MCF 10A (cell line): ENCODE data around the gene GDPD3. TPM values are rescaled to one million over a fixed set of nuclear protein-coding genes. Genes with fewer than 3 reads are reported as not detected.

Experiments
- BruUV-seq: library from RNA; stranded (reverse); fragments of 400-500 nt; replicated peaks from 2 replicates; lab custom pipeline; 2021; lab: Mats Ljungman, UMichigan
- CTCF ChIA-PET: fragments of 300-600 bp; sonication (Branson Sonifier 250); formaldehyde crosslinking; extraction: SDS; loops from one replicate; lab custom pipeline; 2021; ENCODE audit warnings: antibody characterized with exemption, inconsistent platforms; lab: Yijun Ruan, JAX
- POLR2A ChIA-PET: fragments of 300-600, 350-650 bp; sonication (Branson Sonifier 250); formaldehyde crosslinking; extraction: SDS; loops from one replicate; lab custom pipeline; 2020; ENCODE audit warnings: antibody characterized with exemption, inconsistent platforms; lab: Yijun Ruan, JAX
- DNase-seq: peaks from one replicate; pipeline ENCODE4 v3.0.0-alpha.2; 2018; ENCODE audit not compliant: unreplicated experiment
- H3K27ac Mint-ChIP-seq: one replicate; pipeline ENCODE4 v1.8.0; 2022; ENCODE audit warnings: mild to moderate bottlenecking, low read depth, mixed read lengths; ENCODE audit not compliant: unreplicated experiment
- H3K27me3 Mint-ChIP-seq: one replicate; pipeline ENCODE4 v1.8.0; 2022; ENCODE audit warnings: mixed read lengths; ENCODE audit not compliant: insufficient read depth, unreplicated experiment
- H3K36me3 Mint-ChIP-seq: one replicate; pipeline ENCODE4 v1.8.0; 2022; ENCODE audit warnings: mild to moderate bottlenecking, moderate library complexity, mixed read lengths; ENCODE audit not compliant: insufficient read depth, unreplicated experiment
- H3K4me1 Mint-ChIP-seq: one replicate; pipeline ENCODE4 v1.8.0; 2022; ENCODE audit warnings: mixed read lengths; ENCODE audit not compliant: insufficient read depth, unreplicated experiment
- H3K4me3 Mint-ChIP-seq: one replicate; pipeline ENCODE4 v1.8.0; 2022; ENCODE audit warnings: mild to moderate bottlenecking, moderate library complexity, mixed read lengths; ENCODE audit not compliant: unreplicated experiment
- H3K9me3 Mint-ChIP-seq: one replicate; pipeline ENCODE4 v1.8.0; 2022; ENCODE audit warnings: mixed read lengths; ENCODE audit not compliant: unreplicated experiment
- intact Hi-C: fragments of 100-400 bp; cut with micrococcal nuclease; formaldehyde crosslinking; loops from 2 replicates; pipeline ENCODE4 v1.14.1; 2022
- total RNA-seq: library from RNA; stranded (reverse); gene quantifications from 2 replicates; pipeline ENCODE4 v1.2.3, GENCODE V29; 2022
- TF ChIP-seq, protein P1 (sequence below): fragments of 200-600 bp; IDR thresholded peaks from one replicate; pipeline ENCODE4 v1.8.0; 2022; ENCODE audit warnings: antibody characterized with exemption, mild to moderate bottlenecking; ENCODE audit not compliant: unreplicated experiment

GDPD3 gene
- total RNA-seq, 1 experiment from 2014 or later, result 0.49 TPM

DNA sequence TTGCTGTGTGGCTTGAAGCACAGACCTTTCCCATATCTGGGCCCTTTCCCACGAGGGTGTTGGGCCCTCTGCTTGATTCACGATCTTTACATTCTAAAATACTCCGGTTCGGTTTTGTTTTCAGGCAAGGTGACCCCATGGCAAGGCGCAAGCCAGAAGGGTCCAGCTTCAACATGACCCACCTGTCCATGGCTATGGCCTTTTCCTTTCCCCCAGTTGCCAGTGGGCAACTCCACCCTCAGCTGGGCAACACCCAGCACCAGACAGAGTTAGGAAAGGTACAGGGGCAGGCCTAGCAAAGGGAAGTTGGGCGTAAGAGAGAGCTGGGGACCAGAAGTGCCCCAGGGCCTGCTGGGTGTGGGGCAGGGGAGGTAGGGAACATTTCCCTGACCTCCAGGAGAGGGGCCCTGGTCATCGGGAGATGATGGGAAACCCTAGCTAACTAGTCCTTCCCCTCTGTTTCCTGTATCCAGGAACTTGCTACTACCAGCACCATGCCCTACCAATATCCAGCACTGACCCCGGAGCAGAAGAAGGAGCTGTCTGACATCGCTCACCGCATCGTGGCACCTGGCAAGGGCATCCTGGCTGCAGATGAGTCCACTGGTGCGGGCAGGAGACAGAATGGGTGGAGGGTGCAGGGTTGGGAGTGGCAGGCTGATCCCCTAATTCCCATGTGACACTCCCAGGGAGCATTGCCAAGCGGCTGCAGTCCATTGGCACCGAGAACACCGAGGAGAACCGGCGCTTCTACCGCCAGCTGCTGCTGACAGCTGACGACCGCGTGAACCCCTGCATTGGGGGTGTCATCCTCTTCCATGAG lies 46.4 kb downstream of the GDPD3 start:
- no TSS peak for BruUV-seq
- H3K36me3 Mint-ChIP-seq, result peaks cover 58% of the 10 kb centered on the region

DNA sequence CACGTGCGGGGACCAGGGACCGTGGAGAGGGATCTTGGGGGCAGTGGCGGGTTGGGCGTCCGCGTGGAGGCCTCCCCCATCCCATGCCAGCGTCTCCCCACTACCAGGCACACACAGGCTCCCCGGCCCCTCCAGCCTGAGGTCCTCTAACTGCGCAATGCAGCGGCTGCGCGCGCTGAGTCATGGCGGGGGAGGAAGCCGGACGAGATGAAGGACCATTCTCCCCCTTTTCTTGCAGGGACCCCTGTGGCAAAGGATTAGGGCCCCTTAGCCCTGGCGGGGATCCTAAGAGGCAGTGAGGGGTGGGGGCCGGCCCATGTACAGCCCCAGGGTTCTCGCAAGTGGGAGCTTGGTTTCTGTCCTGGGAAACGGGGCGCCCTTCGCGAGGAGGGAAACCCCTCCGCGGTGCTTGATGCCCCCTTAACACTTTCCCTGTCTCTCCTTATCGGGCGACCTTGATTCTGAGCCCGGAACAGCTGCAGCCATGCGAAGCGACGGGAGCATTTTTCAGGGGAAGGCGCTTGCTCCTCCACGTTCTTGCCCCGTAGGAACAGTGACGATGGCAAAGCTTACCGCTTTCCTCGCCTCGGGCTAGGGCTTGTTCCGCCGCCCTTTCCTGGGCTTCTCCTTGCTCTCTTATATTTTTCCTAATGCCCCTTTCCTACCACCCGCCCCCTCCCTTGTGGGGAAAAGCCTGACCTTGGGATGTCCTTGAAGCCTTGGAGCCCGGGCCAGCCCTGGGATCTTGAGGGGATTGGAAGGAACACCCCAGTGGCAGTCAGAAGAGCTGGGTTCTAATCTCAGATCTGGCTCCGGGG lies 47.2 kb downstream of the GDPD3 start:
- peak; percentile 62 for DNase-seq
- H3K9me3 Mint-ChIP-seq, result no peaks in the 10 kb centered on the region
- TSS peak; percentile 45 for BruUV-seq
- intact Hi-C loops, result loop anchor here (1.0 kb wide), 2 partner anchors 10 to 13 kb away; a partner anchor contains a TSS
- TF ChIP-seq, protein P1, sequence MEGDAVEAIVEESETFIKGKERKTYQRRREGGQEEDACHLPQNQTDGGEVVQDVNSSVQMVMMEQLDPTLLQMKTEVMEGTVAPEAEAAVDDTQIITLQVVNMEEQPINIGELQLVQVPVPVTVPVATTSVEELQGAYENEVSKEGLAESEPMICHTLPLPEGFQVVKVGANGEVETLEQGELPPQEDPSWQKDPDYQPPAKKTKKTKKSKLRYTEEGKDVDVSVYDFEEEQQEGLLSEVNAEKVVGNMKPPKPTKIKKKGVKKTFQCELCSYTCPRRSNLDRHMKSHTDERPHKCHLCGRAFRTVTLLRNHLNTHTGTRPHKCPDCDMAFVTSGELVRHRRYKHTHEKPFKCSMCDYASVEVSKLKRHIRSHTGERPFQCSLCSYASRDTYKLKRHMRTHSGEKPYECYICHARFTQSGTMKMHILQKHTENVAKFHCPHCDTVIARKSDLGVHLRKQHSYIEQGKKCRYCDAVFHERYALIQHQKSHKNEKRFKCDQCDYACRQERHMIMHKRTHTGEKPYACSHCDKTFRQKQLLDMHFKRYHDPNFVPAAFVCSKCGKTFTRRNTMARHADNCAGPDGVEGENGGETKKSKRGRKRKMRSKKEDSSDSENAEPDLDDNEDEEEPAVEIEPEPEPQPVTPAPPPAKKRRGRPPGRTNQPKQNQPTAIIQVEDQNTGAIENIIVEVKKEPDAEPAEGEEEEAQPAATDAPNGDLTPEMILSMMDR, result no peak
- POLR2A ChIA-PET, result interaction anchor here (0.7 to 6.7 kb wide), 37 partner anchors 9 to 1462 kb away, joined by 3 to 173 read pairs (median 5); partner anchors contain the start of genes CORO1A, FBRS, HIRIP3 and KIF22
- CTCF ChIA-PET, result interaction anchor here (0.7 to 2.3 kb wide), 3 partner anchors 11 to 73 kb away, joined by 3 to 9 read pairs (median 6); no protein-coding TSS in a partner anchor
- no peaks in the 10 kb centered on the region for H3K27me3 Mint-ChIP-seq
- peaks cover 19% of the 10 kb centered on the region for H3K4me1 Mint-ChIP-seq
- H3K4me3 Mint-ChIP-seq, result peak overlapping the region; percentile 97
- peak overlapping the region; percentile 95 for H3K27ac Mint-ChIP-seq
- H3K36me3 Mint-ChIP-seq, result peaks cover 51% of the 10 kb centered on the region

More for the DNA sequence above, 46.4 kb downstream of the GDPD3 start:
- ChIA-PET CTCF (interaction anchor here (0.7 to 2.3 kb wide), 4 partner anchors 11 to 72 kb away, joined by 3 to 9 read pairs (median 6); no protein-coding TSS in a partner anchor), POLR2A (interaction anchor here (0.5 to 6.7 kb wide), 21 partner anchors 9 to 680 kb away, joined by 3 to 173 read pairs (median 5); partner anchors contain the start of genes MAPK3, MVP, PPP4C and TBC1D10B)
- DNase-seq, result peak; percentile 21
- Mint-ChIP-seq H3K27ac (peak overlapping the region; percentile 95), H3K9me3 (no peaks in the 10 kb centered on the region), H3K4me3 (peak overlapping the region; percentile 97), H3K4me1 (peaks cover 19% of the 10 kb centered on the region), H3K27me3 (no peaks in the 10 kb centered on the region)
- TF ChIP-seq, protein P1, result no peak
- intact Hi-C loops, result loop anchor here (1.0 kb wide), 1 partner anchor 9 kb away; no protein-coding TSS in a partner anchor

DNA sequence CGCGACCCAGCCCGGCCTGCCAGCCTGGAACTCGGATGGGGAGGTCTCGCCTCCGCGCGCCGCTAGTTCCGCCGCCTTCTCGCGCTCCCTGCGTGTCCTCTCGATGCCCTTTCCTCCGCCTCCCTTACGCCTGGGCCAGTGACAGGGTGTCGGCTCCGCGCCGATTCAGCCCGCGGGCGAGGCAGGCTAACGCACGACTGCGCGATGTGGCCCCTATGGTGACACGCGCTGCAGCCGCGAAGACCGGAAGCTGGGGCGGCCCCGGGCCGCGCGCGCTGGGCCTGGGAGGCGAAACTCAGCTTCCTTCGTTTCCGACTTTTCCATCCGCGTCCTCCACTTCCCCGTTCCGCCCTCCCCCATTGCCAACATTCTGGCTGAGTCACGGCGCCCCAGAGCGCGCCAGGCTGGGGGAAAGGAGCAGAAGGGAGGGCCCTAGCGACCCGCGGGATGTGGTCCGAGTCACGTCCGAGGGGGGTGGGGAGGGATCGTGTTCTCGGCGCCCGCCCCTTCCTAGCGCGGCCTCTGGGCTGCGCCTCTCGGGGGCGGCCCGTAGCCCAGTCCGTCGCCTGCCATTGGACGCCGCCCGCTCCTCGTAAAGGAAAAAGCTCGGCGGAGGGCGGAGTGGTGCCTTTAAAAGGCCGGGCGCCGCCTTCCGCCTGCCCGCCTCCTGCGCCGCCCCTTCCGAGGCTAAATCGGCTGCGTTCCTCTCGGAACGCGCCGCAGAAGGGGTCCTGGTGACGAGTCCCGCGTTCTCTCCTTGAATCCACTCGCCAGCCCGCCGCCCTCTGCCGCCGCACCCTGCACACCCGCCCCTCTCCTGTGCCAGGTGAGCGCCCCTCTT lies 48.0 kb downstream of the GDPD3 start, which contains the start of gene ALDOA:
Gene ALDOA, plus strand, starts transcription at position 659 of the 841 bp plus-strand sequence. CDS start 1,138 bp downstream, outside the sequence.
- intact Hi-C loops, result loop anchor here (1.0 kb wide), 1 partner anchor 12 kb away; a partner anchor contains a TSS

More for the DNA sequence above, 48.0 kb downstream of the GDPD3 start, which contains the start of gene ALDOA:
- TF ChIP-seq, protein P1, result no peak
- Mint-ChIP-seq H3K4me3 (peak within 1 kb of the TSS; percentile 97), H3K9me3 (no peaks in the 10 kb centered on the region), H3K36me3 (peaks cover 51% of the 10 kb centered on the region), H3K27me3 (no peaks in the 10 kb centered on the region), H3K27ac (peak within 1 kb of the TSS; percentile 95), H3K4me1 (peaks cover 25% of the 10 kb centered on the region)
- POLR2A ChIA-PET, result interaction anchor here (0.6 to 6.7 kb wide), 38 partner anchors 10 to 1202 kb away, joined by 3 to 173 read pairs (median 4); partner anchors contain the start of genes CORO1A, FBRS, HIRIP3 and KIF22
- CTCF ChIA-PET, result interaction anchor here (0.6 to 2.3 kb wide), 4 partner anchors 10 to 1576 kb away, joined by 3 to 9 read pairs (median 4); no protein-coding TSS in a partner anchor
- TSS peak; percentile 59 for BruUV-seq
- DNase-seq, result peak; percentile 99
